Measurements from ENCODE around the gene PPP4R4. TPM values are rescaled to one million over a fixed set of nuclear protein-coding genes. Genes with fewer than 3 reads are reported as not detected.
"Not testable (repeated sequence)": the region's sequence is repeated elsewhere in the genome, so short reads cannot be mapped to it uniquely, and the experiment has no call there.

The PPP4R4 gene
- total and polyA plus RNA-seq, 3 donors from 2014 or later, result 15.8 to 26.7 (median 24.3) TPM

DNA sequence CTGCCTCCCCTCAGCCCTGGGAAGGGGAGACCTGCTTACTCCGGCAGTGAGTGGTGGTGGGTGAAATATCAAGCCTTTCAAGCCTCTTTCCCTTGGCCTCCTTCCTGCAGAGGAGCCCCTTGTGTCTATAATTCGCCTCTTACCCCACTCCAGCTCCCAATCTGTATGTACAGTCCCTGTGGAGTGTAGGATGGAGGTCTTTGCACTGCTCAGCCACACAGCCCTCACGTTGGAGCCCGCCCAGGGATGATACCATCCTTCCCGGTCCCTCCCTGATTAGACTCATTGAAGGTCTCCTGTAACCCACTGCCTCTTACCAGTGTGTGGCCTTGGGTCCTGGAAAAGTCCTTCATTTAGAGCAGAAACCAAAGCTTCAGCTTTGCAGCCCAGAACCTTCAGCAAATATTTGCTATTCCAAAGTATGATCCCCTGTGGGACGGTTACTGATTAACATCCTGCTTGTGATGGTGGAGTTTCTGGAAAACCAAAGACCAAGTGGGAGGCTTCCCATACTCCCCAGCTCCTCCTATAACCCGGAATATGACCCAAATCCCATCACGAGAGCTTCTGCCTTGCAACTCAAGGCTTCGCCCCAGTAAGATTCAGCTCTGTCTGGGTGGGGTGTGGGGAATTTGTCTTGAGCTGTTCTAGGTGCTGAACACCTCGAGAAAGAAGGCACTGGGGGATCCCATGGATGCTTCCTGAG is 118.9 kb downstream of the PPP4R4 start, which contains the start of gene SERPINA10:
Gene SERPINA10, minus strand, starts transcription at position 397 of the 706 bp plus-strand sequence. CDS start 2,675 bp downstream, outside the sequence.
- 77 to 83% methylated on average over 10 of the region's 10 CpGs for WGBS, 2 donors
- H3K36me3 ChIP-seq (ENCODE audit: low read depth, missing control alignments), result no peaks in the 10 kb centered on the region
- intact Hi-C loops (cut with DNase I; ENCODE audit: low total_unique reads), result no loop called here
- TF ChIP-seq CTCF (IDR thresholded peaks at IDR 0.05), result no peak
- TF ChIP-seq POLR2A (IDR thresholded peaks at IDR 0.05), result no peak
- no peak within 1 kb of the TSS for H3K4me3 ChIP-seq
- no peaks in the 10 kb centered on the region for H3K9me3 ChIP-seq
- no peak for DNase-seq
- H3K4me1 ChIP-seq, result peaks cover 5% of the 10 kb centered on the region
- H3K27ac ChIP-seq, result no peak within 1 kb of the TSS
- no peaks in the 10 kb centered on the region for H3K27me3 ChIP-seq

GRCh38 chr14:94293578-94293924 is 119.4 kb downstream of the PPP4R4 start:
- no peak overlapping the region for H3K4me3 ChIP-seq
- no peaks in the 10 kb centered on the region for H3K36me3 ChIP-seq (ENCODE audit: low read depth, missing control alignments)
- H3K27me3 ChIP-seq, result no peaks in the 10 kb centered on the region
- peaks cover 5% of the 10 kb centered on the region for H3K4me1 ChIP-seq
- intact Hi-C loops (cut with DNase I; ENCODE audit: low total_unique reads), result no loop called here
- DNase-seq, result no peak
- WGBS, 2 donors, result 54 to 76% methylated on average over 3 of the region's 3 CpGs
- H3K9me3 ChIP-seq, result no peaks in the 10 kb centered on the region
- H3K27ac ChIP-seq, result no peak overlapping the region
- TF ChIP-seq CTCF (IDR thresholded peaks at IDR 0.05) (no peak), POLR2A (IDR thresholded peaks at IDR 0.05) (no peak)

GRCh38 chr14:94295360-94296180 is 121.4 kb downstream of the PPP4R4 start:
- no peak overlapping the region for H3K27ac ChIP-seq
- 67 to 73% methylated on average over 9 of the region's 9 CpGs for WGBS, 2 donors
- peaks cover under 1% of the 10 kb centered on the region for H3K4me1 ChIP-seq
- no peaks in the 10 kb centered on the region for H3K9me3 ChIP-seq
- no peaks in the 10 kb centered on the region for H3K36me3 ChIP-seq (ENCODE audit: low read depth, missing control alignments)
- H3K4me3 ChIP-seq, result no peak overlapping the region
- no peak for DNase-seq
- H3K27me3 ChIP-seq, result no peaks in the 10 kb centered on the region
- TF ChIP-seq CTCF (IDR thresholded peaks at IDR 0.05), result no peak
- TF ChIP-seq POLR2A (IDR thresholded peaks at IDR 0.05), result no peak
- intact Hi-C loops (cut with DNase I; ENCODE audit: low total_unique reads), result no loop called here

GRCh38 chr14:94296181-94296545 is 122.0 kb downstream of the PPP4R4 start:
- H3K4me1 ChIP-seq; DNase-seq; H3K9me3 ChIP-seq; H3K4me3 ChIP-seq; H3K27me3 ChIP-seq; intact Hi-C loops (cut with DNase I; ENCODE audit: low total_unique reads); H3K27ac ChIP-seq; H3K36me3 ChIP-seq (ENCODE audit: low read depth, missing control alignments): not testable (repeated sequence)
- WGBS, 2 donors, result 60 to 91% methylated on average over 4 of the region's 4 CpGs

GRCh38 chr14:94298130-94298529 is 124.0 kb downstream of the PPP4R4 start:
- Histone ChIP-seq H3K9me3 (no peaks in the 10 kb centered on the region), H3K27me3 (no peaks in the 10 kb centered on the region), H3K4me3 (no peak overlapping the region), H3K36me3 (ENCODE audit: low read depth, missing control alignments) (no peaks in the 10 kb centered on the region), H3K4me1 (no peaks in the 10 kb centered on the region), H3K27ac (no peak overlapping the region)
- no peak for DNase-seq
- 85 to 95% methylated on average over 15 of the region's 15 CpGs for WGBS, 2 donors
- intact Hi-C loops (cut with DNase I; ENCODE audit: low total_unique reads), result no loop called here
- TF ChIP-seq CTCF (IDR thresholded peaks at IDR 0.05) (no peak), POLR2A (IDR thresholded peaks at IDR 0.05) (no peak)

All from testis (tissue), 3 donors.